Bronchial epithelial cell (primary cell): ENCODE data around the gene TNNT2. TPM values are rescaled to one million over a fixed set of nuclear protein-coding genes. Genes with fewer than 3 reads are reported as not detected.
A peak's percentile ranks its signal among the peaks of the same experiment; 100 is the strongest.

Experiments
- DNase-seq: peaks from one replicate; pipeline ENCODE4 v3.0.0-alpha.2; 2010; ENCODE audit warnings: low read depth
- FAIRE-seq: peaks from 2 replicates; lab custom pipeline; 2011; peaks lifted over from hg19 to GRCh38; lab: Jason Lieb, UNC
- H3K27me3 ChIP-seq: 2 replicates; pipeline ENCODE4 v1.5.1; 2011; ENCODE audit warnings: low read length; ENCODE audit not compliant: control insufficient read depth, insufficient read depth
- H3K36me3 ChIP-seq: 2 replicates; pipeline ENCODE4 v1.5.1; 2011; ENCODE audit warnings: low read length; ENCODE audit not compliant: control insufficient read depth, insufficient read depth
- H3K4me3 ChIP-seq: 2 replicates; pipeline ENCODE4 v1.5.1; 2011; ENCODE audit warnings: mild to moderate bottlenecking, low read depth, low read length, control low read depth
- total RNA-seq: library from RNA; depleted of rRNA; stranded (reverse); fragments of >200 nt; gene quantifications from 2 replicates; pipeline ENCODE4 v1.2.1, GENCODE V29; 2014
- TF ChIP-seq, protein P1 (sequence below): IDR thresholded peaks from 2 replicates; pipeline ENCODE4 v1.5.1; 2011; ENCODE audit warnings: mild to moderate bottlenecking, moderate library complexity, low read length, control low read depth, inconsistent platforms; ENCODE audit not compliant: insufficient read depth, severe bottlenecking

The TNNT2 gene
- total RNA-seq, 1 donor from 2014 or later = 0.26 TPM

DNA sequence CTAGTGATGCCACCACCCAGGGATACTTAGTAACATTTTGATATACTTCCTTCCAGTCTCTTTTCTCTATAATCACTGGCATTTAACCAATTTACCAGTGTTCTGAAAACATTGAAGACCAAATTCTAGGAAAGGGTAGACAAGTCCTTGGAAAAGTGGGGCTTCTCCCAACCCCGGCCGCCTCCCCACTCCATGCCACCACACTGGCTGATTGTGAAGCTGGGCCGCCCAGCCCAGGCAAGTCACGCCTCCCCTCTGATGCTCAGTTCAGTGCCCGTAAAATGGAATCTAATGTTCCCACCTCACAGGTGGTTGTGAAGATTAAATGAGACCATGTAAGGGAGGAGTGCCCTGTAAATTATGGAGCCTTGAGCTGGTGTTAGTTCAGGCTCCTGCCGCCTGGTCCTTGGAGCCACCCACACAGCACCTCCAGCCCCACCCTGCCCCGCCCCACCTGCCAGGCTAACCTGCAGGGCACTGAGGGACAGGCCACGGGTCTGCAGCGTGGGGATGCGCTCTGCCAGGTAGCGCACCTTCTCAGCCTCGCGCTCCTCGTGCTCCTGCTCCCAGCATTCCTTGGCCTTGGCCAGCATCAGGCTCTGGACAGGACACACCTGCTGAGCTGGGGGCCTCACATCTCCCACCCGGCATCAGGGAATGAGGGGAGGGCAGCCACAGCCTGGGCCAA, 36.7 kb upstream of the TNNT2 start:
- Histone ChIP-seq H3K4me3 (no peak overlapping the region), H3K36me3 (no peaks in the 10 kb centered on the region), H3K27me3 (peaks cover under 1% of the 10 kb centered on the region)
- TF ChIP-seq, protein P1, sequence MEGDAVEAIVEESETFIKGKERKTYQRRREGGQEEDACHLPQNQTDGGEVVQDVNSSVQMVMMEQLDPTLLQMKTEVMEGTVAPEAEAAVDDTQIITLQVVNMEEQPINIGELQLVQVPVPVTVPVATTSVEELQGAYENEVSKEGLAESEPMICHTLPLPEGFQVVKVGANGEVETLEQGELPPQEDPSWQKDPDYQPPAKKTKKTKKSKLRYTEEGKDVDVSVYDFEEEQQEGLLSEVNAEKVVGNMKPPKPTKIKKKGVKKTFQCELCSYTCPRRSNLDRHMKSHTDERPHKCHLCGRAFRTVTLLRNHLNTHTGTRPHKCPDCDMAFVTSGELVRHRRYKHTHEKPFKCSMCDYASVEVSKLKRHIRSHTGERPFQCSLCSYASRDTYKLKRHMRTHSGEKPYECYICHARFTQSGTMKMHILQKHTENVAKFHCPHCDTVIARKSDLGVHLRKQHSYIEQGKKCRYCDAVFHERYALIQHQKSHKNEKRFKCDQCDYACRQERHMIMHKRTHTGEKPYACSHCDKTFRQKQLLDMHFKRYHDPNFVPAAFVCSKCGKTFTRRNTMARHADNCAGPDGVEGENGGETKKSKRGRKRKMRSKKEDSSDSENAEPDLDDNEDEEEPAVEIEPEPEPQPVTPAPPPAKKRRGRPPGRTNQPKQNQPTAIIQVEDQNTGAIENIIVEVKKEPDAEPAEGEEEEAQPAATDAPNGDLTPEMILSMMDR = no peak
- FAIRE-seq = no peak
- no peak for DNase-seq

DNA sequence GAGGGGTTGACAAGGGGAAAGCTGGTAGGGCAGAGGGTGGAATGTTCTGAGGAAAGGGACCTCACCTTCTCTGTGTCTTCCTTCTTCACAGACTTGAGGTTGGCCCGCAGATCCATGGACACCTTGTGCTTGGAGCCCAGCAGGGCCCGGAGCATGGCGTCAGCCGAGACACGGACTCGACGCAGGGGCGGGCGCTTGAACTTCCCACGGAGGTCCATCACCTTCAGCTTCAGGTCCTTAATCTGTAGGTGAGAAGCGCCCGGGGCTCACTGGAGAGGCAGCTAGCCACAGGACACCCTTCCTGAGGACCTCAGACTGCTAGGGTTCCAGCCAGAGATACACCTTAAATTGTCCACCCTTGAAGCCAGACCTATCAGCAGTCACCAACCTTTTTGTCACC, 33.8 kb upstream of the TNNT2 start:
- TF ChIP-seq, protein P1 = no peak
- H3K4me3 ChIP-seq = no peak overlapping the region
- H3K36me3 ChIP-seq = no peaks in the 10 kb centered on the region
- DNase-seq (no peak), FAIRE-seq (no peak)
- no peaks in the 10 kb centered on the region for H3K27me3 ChIP-seq

DNA sequence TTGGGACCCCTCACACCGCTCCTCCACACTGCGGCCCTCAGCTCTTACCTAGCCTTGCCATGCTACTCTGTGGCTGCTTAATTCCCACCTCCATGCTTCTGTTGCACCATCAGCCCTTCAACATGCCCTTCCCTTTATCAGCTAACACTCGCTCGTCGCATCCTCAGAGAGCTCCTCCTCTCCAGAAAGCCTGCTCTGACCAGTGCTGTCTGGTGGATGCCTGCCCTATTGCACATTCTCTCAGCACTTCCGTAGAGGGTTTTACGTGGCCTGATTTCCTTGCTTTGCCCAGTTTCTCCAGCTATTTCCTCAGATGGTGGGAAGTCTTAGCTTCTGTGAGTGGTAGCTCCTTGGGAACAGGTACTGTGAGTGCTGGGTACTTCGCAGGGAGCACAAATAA, 32.0 kb upstream of the TNNT2 start:
- H3K27me3 ChIP-seq = no peaks in the 10 kb centered on the region
- no peaks in the 10 kb centered on the region for H3K36me3 ChIP-seq
- no peak for DNase-seq
- no peak for FAIRE-seq
- TF ChIP-seq, protein P1 = no peak
- H3K4me3 ChIP-seq = no peak overlapping the region

DNA sequence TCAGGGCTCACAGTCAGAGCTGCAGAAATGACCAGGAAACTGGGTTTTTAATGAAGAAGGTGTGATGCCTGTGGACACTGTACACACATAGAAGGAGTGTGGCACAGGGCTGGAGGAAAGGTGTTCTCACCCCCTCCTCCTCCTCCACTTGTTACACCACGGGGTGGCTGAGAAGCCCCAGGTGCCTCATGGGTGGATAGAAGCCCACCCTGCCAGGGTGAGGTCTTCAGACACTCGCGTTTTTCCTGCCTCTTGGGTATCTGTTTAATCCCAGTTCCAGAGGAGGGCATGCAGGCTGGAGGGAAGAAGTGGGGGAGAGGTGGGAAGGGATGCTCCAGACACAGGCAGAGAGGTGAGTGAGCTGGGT, 31.3 kb upstream of the TNNT2 start:
- H3K36me3 ChIP-seq = no peaks in the 10 kb centered on the region
- TF ChIP-seq, protein P1 = no peak
- DNase-seq = no peak
- no peak for FAIRE-seq
- no peak overlapping the region for H3K4me3 ChIP-seq
- no peaks in the 10 kb centered on the region for H3K27me3 ChIP-seq

DNA sequence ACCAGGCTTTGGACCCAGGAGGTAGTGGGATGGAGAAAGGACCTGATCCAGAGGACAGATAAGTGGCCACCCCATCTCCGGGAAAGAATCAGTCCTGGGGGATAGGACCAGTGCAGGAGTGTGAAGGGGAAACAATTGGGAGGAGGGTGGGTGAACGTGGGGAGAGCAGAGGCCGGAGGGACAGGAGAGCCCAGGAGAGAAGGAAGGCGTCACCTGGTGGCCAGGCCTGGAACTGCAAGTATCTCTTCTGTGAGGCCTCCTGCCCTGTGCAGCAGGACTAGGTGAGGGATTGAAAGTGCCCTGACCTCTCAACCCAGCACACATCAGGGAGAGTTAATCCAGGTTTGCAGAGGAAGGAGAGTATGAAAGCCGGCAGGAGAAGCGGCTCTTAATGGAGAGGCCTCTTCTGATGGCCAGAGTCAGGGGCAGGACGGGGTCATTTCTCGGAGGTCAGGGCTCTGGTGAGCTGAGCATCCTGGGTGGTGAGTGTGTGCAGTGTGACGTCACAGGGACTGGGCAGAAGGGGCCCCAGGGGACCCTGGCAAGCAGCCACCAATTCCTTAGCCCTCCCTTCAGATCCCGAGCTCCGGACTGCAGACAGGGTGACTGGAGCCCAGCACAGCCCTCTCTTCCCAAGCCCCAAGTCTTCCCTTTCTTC, 30.8 kb upstream of the TNNT2 start:
- H3K27me3 ChIP-seq = no peaks in the 10 kb centered on the region
- DNase-seq (peak; percentile 63), FAIRE-seq (no peak)
- TF ChIP-seq, protein P1 = peak; percentile 99
- H3K4me3 ChIP-seq = no peak overlapping the region
- H3K36me3 ChIP-seq = no peaks in the 10 kb centered on the region
